GM21786 (cell line): Measurements from ENCODE around the gene FASN.
A peak's percentile ranks its signal among the peaks of the same experiment; 100 is the strongest.

ENCODE experiments used
- ATAC-seq: cut with Tn5 transposase; IDR thresholded peaks from one replicate; pipeline ENCODE4 v1.9.1; 2021; ENCODE audit not compliant: unreplicated experiment

Gene FASN

DNA sequence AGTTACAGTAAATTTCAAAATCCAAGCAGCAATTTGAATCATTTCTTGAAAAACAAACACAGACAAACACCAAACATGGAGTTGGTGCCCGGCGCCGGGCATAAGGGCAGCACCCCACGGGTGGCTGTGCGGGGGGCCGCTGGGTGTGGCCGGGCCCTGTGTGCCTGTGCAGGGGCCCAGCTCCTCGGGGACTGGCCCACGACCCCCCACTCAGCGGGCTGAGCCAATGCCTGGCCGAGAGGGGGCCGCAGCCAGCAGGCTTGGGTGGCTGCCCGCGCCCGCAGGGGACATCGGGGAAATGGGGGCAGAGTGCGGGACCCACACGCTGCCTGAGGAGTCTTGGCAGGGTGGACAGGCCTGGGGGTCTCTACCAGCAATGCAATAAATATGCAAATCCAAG is 19.6 kb downstream of the FASN start:
- no peak for ATAC-seq

DNA sequence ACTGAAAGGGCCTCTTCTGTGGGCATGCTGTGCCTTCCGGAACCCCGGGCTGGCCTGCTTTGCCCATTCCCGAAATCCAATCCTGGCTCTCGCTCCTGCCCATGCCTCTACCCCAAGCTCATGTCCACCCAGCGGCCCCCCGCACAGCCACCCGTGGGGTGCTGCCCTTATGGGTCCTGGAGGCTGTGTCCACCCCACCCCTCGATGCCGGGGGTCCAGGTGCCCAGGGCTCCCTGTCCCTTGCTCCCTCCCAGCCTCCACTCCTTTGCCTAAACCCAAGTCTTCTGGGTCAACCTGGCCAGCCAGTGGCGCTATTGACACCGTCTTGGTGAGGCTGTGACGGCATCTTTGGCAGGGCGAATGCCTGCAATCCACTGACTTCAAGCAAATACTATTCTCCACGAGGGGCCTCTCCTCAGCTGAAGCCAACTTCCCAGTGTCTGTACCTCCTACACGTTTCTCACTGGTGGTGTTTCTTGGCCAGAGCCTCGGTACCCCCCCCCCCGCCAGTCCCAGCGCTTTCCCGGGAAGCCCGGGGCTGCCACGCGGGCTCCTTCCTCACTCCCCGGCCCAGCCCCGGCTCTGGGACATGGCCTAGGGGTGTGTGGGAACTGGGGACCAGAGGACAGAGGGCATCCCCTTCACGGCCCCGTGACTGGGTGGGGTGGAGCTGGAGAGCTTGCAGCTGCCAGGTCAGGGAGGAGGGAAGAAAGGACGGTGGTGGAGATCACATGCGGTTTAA is 20.2 kb downstream of the FASN start:
- no peak for ATAC-seq

DNA sequence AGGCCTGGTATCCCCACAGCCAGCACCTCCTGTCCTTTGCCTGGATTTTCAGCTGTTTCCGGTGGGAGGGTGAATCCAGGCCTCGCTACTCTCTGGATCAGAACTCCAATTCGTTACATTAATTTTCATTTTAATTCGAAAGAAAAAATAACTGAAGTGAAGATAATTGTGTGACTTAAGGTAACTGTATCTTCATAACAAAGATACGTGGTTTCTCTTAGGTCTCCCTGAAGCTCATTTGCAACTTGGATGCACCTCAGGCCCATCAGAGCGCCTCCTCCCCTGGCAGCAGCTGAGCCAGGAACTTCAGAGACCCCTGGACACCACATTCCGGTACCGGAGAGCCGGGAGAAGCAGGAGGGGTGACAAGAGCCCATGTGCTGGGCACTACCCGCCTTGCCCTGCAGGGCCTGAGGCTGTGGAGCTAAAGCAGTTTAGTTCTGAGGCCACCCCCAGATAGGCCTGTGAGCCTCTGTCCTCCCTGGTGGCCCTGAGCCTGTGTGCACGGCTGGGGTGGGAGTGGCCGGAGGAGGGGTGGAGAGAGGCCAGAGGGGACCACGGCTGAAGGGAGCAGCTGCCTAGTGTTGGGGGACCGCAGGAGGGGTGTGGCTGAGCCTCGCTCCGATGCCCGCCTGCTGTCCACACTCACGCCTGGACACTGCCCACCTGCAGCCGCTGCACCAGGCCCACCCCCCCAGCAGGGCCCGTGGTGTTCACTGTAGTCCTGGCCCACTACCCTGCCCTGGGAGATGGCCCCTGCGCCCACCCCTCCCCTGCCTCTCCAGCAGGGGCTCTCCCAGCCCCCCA is 21.0 kb downstream of the FASN start:
- ATAC-seq: no peak

DNA sequence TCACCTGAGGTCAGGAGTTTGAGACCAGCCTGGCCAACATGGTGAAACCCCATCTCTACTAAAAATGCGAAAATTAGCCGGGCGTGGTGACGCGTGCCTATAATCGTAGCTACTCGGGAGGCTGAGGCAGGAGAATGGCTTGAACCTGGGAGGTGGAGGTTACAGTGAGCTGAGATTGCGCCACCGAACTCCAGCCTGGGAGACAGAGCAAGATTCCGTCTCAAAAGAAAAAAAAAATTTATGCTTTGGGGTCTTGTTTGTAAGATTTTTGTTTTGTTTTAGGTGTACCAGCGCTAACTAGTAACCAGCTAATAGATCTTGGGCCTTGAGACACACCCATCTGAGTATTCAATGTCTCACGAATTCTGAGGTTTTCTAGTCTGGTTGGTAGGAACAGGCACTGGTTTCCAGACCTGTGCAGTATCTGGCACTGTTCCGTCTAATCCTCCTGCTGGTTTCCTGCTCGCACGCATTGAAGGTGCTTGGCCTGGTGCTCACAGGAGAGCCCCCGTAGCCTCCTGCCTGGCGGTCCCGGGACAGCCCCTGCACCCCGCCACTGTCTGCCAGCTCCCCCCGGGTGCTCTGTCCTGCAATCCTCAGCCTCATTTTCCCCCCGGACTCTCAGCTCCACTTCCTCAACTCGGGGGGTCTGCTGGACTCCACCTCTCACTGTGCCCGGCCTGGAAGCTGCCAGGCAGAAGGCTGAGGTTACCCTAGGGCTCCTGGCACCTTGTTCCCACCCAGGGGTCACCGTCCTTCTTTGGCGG is 21.8 kb downstream of the FASN start:
- ATAC-seq: no peak

DNA sequence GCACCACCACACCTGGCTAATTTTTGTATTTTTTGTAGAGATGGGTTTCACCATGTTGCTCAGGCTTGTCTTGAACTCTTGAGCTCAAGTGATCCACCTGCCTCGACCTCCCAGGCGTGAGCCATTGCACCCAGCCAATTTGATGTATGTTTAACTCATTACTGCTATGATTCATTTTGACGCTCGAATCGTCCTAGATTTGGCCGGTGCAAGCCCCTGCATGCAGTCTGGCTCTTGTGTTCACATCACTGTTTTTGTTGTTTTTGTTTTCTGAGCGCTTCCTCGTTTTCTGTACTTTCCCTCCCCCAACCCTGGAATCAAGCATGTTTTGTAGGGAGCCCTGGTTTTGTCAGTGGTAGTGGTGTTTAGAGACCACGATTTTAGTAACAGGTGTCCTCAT is 24.6 kb downstream of the FASN start:
- no peak for ATAC-seq

DNA sequence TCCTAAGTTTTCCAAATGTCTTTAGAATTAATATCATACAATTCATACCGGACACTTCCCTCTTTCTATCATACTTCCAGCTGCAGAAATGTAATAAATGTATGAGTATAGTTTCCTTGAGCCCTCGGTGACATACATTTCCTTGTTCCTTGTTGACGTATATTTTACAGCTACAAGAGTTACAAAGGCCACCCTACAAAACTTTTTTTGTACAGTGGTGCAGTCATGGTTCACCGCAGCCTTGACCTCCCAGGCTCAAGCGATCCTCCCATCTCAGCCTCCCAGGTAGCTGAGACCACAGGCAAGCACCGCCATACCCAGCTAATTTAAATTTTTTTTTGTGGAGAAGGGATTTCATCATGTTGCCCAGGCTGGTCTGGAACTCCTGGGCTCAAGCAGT is 25.2 kb downstream of the FASN start:
- ATAC-seq: no peak

DNA sequence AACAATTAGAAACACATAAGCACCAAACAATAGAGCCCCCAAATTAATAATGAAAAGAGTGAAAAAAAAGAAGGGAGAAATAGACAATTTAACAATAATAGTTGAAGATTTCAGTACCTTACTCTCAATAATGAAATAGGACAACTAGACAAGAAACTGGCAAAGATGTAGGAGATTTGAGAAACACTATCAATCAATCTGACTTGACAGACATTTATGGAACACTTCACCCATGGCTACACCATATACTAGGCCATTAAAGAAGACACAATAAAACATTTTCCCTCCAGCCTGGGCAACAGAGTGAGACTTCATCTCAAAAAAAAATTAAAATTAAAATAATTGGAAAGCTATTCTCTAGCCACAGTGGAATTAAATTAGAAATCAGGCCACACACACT is 27.4 kb downstream of the FASN start:
- ATAC-seq: no peak

DNA sequence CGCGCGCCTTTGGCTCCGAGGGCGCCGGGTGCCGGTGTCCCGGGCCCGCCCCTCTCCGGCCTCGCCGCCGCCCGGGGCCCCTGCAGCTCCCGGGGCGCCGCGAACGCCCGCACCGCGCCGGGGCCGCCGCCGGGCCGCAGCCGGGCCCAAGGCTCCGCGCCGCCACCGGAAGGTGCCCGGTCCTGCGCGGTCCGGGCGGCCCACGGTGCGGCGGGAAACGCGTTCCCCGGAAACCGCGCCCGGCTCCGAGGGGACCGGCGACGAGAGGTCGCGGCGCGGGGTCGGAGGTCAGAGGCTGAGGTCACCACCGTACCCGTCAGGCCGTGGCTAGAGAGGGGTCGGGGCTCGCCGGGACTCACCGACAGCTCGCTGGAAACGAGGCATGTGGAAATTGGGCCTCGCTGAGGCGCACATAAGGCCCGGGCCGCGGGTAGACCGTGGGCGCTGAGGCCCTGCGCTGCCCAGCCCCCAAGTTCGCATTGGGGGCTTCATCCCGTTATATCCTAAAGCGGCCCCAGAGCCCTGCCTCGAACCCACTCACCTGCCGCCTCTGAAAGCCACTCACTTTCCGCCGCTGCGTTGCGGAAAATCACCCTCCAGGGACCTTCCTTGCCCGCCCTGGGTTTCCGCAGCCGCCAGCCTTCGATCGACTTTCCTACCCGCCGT is 32.3 kb downstream of the FASN start, which contains the start of gene DUS1L:
DUS1L (minus strand) TSS at position 167 of the 666 bp plus-strand sequence. CDS start 745 bp downstream, outside the sequence.
- ATAC-seq: peak; percentile 56

DNA sequence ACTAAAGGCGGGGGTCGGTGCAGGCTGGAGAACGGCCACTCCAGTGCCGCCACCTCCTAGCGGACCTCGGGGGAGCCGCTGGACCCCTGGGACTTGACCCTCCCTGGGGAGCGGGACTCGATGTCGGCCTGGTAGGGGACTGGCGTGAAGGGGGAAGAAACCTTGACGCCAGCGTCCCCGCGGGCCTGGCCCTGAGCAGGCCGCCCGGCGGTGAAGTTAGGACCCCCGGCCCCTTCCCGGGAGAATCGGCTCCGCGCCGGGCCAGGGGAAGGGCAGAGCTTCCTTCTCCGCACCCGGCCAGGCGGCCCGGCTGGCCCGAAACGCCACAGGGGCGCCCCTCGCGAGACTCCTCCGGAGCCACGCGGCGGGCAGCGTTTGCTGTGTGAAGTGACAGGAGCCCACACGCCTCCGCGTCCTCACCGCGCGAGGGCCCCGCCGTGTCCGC is 32.8 kb downstream of the FASN start:
- no peak for ATAC-seq

DNA sequence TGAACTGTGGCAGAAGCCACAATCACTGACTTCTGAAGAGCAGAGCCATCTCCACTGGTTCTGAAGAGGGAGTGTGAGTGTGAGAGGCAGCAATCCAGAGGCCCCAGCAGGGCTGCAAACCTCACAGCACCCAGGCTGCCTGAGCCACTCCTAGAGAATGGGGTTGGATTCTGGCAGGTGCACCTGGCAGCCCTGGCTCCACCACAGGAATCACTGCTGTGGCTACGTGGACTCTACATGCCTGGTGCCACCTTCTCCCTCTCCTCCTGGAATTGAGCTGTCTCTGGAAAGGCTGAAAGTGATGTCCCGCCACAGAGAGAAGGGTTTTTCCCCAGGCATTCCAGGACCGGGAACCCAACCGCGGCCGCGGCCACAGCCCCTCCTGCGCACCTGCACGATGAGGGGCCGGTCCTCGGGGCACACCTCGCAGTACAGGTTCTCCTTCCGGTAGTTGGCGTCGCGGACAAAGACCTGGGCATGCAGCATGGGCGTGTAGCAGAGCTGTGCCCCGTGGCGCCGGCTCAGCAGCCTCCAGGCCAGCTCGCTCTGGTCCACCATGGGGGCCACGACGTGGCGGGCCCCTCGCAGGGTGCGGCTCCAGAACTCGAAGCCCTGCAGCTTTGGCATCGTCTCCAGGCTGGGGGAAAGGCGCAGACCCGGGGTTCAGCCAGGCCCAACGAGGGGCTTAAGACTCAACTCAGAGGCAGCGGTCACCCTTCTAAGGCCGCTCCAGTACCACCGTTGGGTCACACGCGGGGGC is 33.4 kb downstream of the FASN start:
- no peak for ATAC-seq

DNA sequence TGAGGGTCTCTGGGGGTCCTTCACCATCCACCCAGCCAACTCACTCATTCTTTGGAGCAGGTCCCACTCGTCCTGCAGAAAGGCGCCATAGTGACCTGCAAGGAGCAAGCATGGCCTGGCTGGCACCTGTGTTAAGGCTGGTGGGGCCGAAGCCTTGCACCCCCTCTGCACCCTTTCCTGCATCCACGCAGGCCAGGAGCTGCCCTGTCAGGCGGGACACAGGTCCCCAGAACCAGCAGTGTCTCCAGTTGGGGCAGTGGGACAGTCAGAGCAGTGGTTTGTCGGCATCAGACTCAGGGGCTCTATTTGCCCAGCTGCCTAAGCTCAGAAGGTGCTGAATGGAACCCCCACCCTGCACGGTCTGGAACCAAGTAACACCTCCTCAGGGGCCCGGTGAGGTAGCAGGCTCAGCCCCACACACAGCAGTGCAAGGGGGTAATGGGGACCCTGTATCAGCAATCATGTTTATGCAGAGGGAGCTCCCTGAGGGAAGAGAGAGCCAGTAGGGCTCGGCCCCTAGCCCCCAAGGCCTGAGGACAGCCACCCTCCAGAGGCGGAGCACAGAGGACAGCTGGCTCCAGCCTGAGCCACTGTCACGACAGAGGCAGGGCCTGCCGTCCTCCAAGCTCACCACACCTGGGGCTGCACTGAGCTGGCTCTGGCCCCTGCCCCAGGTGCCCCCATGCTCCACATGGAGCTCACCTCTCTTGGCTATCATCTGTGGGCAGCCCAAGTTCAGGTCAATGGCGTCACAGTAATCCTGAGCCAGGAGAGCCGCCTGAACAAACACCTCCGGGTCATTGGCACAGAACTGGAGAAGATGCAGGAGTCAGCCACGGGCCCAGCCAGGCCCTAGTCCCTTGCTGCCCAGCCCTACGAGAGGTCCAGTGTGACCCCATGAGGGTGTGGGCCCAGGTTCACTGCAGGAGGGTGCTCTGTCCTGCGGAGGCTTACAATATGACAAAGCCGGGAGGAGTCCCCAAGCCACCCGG is 34.3 kb downstream of the FASN start:
- ATAC-seq: no peak

DNA sequence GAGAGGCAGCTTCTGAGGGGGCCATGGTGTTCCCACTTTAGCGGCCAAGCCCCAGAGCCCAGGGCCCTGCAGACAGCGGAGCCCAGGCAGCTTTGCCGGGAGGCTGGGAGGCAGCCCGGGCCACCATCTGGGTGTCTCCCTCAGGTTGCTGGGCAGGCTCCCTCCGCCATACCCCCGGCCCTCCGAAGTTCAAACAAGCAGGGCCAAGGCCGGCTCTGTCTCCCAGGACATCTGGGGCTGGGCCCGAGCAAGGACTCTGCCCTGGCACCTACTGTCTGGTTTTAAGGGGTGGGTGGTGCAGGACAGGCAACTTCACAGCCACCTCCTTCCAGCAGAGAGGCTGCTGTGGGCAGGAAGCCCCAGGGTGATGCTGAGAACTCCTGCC is 35.1 kb downstream of the FASN start:
- no peak for ATAC-seq

DNA sequence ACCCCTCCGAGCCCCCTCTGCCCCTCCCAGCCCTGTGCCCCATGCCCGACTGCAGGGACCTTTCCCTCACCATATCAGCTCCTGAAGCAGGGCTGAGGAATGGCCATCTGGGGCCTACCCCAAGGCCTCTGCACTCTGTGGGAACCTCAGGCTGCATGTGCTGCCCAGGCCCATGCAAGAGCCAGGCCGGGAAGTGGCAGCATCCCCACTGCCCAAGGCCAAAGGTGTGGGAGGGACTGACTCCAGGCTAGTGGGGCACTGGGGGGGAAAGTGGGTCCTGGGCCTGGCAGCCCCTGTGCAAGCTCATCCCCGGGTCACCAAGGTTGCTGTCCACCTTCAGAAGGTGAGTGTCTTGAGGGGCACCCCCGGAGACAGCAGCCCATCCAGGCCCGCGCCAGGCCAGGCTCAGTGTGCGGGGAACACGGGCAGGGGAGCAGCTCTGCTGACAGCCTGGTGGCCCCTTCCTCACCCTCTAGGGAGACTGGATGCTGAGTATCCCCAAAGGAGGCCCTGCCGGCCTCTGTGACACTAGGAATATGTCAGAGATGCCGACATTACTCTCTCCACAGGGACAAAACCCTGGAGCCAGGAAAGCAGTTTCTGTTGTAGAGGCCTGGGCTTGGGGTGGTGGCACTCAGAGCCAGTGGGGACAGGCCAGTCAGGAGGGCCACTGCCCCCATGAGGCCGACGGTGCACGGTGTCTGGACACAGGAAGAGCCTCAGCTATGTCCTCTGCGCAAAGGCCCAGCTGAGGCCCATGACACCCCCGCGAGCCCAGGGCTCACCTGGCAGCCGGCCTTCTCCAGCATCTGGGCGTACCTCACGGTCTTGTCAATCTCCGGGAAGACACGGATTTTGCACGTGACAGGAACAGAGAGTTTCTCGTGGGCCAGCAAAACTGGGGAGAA is 35.7 kb downstream of the FASN start:
- no peak for ATAC-seq

DNA sequence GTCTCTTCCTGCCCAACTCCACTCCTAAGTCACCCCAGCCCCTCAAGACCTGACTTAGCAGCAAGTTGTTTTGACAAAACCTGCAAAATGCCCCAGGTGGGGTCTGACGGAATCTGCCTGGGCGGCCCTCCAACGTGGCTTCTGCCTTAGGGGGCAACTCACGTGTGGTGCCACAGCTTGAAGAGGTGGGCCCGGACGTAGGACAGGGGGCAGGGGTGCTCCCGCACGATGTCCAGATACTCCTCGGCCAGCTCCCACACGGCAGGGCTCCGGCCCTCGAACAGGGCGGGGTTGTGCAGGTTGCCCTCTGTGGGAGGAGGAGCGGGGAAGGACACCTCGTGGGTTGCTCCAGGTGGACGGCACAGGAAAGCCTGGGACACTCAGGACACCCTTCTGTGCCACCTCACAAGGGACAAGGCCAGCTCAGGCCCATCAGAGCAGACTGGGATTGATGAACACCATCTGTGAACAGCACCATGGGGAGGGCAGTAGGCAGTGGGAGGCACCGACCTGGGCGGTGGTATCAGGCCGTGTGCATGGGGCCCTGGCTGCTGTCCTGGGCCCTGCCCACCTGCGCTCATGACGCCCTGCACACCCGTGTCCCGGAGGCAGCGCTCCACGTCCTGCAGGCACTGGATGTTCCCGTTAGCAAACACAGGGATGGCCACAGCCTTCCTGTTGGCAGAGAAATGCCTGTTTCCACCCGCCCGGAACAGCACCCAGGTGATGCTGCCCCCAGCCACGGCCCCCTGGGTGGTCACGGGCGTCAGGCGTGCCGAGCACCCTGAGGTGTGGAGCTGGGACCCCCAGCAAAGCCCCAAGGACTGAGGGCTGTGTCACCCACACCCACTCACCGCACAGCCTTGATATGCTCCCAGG is 36.8 kb downstream of the FASN start:
- ATAC-seq: no peak

DNA sequence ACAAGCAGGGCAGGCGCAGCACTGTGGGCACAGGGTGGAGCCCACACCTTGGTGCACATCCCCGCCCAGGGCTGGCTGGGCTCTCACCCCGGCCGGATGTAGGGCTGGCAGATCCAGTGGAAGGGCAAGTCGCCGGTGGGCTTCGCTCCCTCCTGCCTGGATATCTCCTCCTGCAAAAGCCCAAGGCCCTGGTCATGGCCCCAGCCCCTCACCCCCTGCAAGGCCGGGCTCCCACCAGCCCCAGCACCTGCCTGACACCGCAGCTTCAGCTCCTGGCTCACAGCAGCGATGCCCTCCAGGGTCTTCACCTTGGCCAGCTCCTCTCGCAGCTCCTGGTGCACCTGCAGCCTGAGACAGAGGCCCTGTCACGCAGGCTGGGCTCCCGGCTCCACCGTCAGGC is 37.4 kb downstream of the FASN start:
- no peak for ATAC-seq

DNA sequence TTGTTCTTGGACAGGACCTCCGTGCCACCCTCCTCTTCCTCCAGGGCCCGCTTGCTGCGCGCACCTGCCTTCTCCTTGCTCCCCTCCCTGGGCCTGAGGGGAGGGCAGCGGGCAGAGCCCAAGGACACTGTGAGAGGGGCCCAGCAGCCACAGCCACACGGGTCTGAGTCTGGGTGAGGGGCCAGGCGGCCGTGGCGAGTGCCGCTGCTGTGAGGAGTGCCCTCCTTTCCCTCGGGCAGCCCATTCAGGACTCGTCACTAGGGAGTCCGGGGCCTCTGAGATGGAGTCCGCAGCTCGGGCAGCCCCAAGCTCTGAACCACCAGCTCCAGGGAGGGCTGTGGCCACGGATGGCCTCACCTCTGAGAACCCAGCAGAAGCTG is 38.0 kb downstream of the FASN start:
- ATAC-seq: no peak
